ENCODE data around the gene FMN1.

- TF ChIP-seq POU2F2 (IDR thresholded peaks at IDR 0.05; ENCODE audit: borderline replicate concordance, low read depth, low read length): no peak
- TF ChIP-seq, protein P1, sequence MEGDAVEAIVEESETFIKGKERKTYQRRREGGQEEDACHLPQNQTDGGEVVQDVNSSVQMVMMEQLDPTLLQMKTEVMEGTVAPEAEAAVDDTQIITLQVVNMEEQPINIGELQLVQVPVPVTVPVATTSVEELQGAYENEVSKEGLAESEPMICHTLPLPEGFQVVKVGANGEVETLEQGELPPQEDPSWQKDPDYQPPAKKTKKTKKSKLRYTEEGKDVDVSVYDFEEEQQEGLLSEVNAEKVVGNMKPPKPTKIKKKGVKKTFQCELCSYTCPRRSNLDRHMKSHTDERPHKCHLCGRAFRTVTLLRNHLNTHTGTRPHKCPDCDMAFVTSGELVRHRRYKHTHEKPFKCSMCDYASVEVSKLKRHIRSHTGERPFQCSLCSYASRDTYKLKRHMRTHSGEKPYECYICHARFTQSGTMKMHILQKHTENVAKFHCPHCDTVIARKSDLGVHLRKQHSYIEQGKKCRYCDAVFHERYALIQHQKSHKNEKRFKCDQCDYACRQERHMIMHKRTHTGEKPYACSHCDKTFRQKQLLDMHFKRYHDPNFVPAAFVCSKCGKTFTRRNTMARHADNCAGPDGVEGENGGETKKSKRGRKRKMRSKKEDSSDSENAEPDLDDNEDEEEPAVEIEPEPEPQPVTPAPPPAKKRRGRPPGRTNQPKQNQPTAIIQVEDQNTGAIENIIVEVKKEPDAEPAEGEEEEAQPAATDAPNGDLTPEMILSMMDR (IDR thresholded peaks at IDR 0.05 in 2 of 3, conservative IDR thresholded peaks at IDR 0.05 in 1 of 3; ENCODE audit: control insufficient read depth in 2 of 3, extremely low read depth in 1 of 3, insufficient read depth in 1 of 3, low read depth in 3 of 3, low read length in 3 of 3): no peak
- no peak for TF ChIP-seq CHD1 (IDR thresholded peaks at IDR 0.05; ENCODE audit: low read depth, low read length)
- TF ChIP-seq POLR2A (IDR thresholded peaks at IDR 0.05; ENCODE audit: low read depth, low read length): no peak
- TF ChIP-seq RB1 (IDR thresholded peaks at IDR 0.05; ENCODE audit: borderline replicate concordance): no peak
- TF ChIP-seq ATF2 (IDR thresholded peaks at IDR 0.05; ENCODE audit: low read length): no peak
- TF ChIP-seq EZH2 (IDR thresholded peaks at IDR 0.05; ENCODE audit: borderline replicate concordance, control insufficient read depth, low read depth, low read length): no peak
- TF ChIP-seq, protein P2, sequence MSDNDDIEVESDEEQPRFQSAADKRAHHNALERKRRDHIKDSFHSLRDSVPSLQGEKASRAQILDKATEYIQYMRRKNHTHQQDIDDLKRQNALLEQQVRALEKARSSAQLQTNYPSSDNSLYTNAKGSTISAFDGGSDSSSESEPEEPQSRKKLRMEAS (IDR thresholded peaks at IDR 0.05; ENCODE audit: low read depth, low read length): no peak
- TF ChIP-seq, protein P3, sequence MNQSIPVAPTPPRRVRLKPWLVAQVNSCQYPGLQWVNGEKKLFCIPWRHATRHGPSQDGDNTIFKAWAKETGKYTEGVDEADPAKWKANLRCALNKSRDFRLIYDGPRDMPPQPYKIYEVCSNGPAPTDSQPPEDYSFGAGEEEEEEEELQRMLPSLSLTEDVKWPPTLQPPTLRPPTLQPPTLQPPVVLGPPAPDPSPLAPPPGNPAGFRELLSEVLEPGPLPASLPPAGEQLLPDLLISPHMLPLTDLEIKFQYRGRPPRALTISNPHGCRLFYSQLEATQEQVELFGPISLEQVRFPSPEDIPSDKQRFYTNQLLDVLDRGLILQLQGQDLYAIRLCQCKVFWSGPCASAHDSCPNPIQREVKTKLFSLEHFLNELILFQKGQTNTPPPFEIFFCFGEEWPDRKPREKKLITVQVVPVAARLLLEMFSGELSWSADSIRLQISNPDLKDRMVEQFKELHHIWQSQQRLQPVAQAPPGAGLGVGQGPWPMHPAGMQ (IDR thresholded peaks at IDR 0.05; ENCODE audit: borderline replicate concordance): no peak
- TF ChIP-seq CHD2 (IDR thresholded peaks at IDR 0.05; ENCODE audit: borderline replicate concordance, low read depth, low read length): no peak
- no peak for TF ChIP-seq TAF1 (IDR thresholded peaks at IDR 0.05; ENCODE audit: borderline replicate concordance, low read depth, low read length)
- no peak for TF ChIP-seq FOS (IDR thresholded peaks at IDR 0.05; ENCODE audit: borderline replicate concordance, extremely low read depth, insufficient read length)
- TF ChIP-seq EP300 (IDR thresholded peaks at IDR 0.05; ENCODE audit: borderline replicate concordance in 1 of 2, control insufficient read depth in 1 of 2, low read depth in 2 of 2, low read length in 2 of 2): no peak
- no peak for TF ChIP-seq ZNF687 (IDR thresholded peaks at IDR 0.05)
Measured at GRCh38 chr15:32982001-32982400, 212.5 kb downstream of the FMN1 start.

Data from GM12878 (cell line).